ENCODE data around the gene PDE4D.

GRCh38 chr5:59866661-59867060 lies 26.9 kb downstream of the PDE4D start:
- TF ChIP-seq, protein P1, sequence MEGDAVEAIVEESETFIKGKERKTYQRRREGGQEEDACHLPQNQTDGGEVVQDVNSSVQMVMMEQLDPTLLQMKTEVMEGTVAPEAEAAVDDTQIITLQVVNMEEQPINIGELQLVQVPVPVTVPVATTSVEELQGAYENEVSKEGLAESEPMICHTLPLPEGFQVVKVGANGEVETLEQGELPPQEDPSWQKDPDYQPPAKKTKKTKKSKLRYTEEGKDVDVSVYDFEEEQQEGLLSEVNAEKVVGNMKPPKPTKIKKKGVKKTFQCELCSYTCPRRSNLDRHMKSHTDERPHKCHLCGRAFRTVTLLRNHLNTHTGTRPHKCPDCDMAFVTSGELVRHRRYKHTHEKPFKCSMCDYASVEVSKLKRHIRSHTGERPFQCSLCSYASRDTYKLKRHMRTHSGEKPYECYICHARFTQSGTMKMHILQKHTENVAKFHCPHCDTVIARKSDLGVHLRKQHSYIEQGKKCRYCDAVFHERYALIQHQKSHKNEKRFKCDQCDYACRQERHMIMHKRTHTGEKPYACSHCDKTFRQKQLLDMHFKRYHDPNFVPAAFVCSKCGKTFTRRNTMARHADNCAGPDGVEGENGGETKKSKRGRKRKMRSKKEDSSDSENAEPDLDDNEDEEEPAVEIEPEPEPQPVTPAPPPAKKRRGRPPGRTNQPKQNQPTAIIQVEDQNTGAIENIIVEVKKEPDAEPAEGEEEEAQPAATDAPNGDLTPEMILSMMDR (IDR thresholded peaks at IDR 0.05): no peak
- no peak for TF ChIP-seq POLR2A (IDR thresholded peaks at IDR 0.05)
